IPS DF 4.7 (cell line): Measurements from ENCODE around the gene RBFOX2.
"Not testable (repeated sequence)": the region's sequence is repeated elsewhere in the genome, so short reads cannot be mapped to it uniquely, and the experiment has no call there.

Experiments
- DNase-seq: peaks from one replicate; pipeline ENCODE4 v3.0.0-alpha.2; 2013; ENCODE audit warnings: low spot score; ENCODE audit errors: extremely low read depth

RBFOX2 gene, protein sequence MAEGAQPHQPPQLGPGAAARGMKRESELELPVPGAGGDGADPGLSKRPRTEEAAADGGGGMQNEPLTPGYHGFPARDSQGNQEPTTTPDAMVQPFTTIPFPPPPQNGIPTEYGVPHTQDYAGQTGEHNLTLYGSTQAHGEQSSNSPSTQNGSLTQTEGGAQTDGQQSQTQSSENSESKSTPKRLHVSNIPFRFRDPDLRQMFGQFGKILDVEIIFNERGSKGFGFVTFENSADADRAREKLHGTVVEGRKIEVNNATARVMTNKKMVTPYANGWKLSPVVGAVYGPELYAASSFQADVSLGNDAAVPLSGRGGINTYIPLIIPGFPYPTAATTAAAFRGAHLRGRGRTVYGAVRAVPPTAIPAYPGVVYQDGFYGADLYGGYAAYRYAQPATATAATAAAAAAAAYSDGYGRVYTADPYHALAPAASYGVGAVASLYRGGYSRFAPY

DNA sequence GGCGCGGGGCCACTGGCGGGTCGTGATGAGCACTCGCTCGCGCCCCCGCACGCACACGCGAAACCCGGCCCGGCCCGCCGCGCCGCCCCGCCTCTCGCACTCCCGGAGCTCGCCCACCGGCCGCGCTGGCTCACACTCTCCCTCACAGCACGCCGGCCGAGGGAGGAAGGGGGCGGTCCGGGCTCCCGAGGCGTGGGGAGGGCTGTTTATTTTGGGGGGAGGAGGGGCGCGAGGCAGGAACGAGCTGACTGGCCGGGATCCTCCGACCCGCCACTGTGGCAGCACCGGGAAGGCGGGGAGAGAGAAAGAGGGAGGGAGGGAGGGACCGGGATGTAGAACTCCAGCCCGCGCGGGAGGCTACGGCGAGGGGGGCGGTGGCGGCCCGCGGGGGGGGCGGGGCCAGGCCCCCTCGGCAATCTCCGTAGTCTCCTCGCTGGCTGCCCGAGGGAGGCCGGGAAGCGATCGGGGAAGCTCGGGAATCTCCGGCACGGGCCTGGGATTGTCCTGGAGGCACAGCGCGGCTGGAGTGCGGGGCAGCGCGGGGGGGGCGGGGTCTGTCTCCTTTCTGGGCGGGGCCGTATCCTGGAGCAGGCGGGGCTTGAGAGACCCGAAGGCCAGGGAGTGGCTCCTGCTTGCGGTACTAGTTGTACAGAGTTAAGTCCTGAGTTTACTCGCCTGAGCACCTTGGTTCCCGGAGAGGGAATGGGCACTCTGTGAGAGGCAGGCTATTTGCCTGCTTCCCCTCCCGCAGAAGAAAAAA lies at the start of gene RBFOX2:
RBFOX2 (minus strand) TSS at position 179 of the 760 bp plus-strand sequence. CDS start 399 bp downstream, outside the sequence.
- DNase-seq: no peak

- no peak for DNase-seq
These were observed 48.6 kb upstream of the RBFOX2 start for GRCh38 chr22:36077271-36077670.

DNA sequence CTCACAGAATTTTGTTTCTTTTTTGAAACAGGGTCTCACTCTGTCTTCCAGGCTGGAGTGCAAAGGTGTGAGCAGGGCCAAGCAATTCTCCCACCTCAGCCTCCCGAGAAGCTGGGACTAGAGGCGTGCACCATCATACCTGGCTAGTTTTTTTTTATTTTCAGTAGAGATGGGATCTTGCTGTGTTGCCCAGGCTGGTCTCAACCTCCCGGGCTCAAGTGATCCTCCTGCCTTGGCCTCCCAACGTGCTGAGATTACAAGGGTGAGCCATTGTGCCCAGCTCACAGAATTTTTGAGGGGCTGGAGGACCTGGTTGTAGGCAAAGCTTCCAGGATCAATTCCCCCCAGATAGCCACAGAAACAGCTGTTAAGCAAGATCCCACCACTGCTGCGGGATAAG lies 47.1 kb upstream of the RBFOX2 start:
- DNase-seq: no peak

- DNase-seq: no peak
These were observed 46.6 kb upstream of the RBFOX2 start for GRCh38 chr22:36075230-36075629.

GRCh38 chr22:36073476-36073875 lies 44.9 kb upstream of the RBFOX2 start:
- DNase-seq: no peak

GRCh38 chr22:36070645-36071044 lies 42.0 kb upstream of the RBFOX2 start:
- DNase-seq: not testable (repeated sequence)

DNA sequence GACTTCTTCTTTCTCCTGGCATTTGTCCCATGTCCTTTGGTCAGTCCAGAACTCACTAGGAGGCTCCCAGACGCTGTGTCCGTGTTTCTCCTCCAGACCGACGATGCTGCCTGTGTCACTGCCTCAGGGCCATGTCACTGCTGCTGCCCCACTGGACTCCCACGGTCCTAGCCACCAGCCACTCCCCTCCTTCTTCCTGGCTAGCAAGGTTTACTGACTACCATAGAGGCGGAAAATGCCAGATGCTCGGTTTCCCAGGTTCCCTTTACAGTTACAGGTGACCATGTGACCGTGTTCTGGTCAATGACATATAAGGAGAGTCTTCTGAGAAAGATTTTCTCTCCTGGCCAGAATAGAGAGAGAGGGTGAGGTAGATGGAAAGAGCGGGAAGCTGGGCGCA lies 40.7 kb upstream of the RBFOX2 start:
- no peak for DNase-seq

DNA sequence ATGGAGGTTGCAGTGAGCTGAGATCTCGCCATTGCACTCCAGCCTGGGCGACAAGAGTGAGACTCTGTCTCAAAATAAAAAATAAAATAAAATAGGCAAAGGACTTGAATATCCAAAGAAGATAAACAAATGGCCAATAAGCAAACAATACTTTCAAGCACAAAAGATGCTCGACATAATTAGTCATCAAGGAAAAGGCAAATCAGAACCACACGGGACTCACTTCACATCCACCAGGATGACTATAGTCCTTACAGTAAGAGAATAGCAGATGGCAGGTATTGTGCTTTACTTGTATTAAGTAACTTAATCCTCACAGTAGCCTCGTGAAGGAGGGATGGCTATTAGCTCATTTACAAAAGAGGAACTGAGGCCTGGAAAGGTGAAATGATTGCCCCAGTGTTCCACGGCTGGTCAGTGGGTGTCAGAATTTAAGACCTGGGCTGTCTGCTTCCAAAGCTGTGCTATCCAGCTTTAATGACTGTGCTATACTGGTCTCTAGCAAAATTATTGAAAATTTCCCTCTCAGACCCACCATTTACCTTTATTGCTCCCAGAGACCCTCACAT lies 40.2 kb upstream of the RBFOX2 start:
- no peak for DNase-seq

- no peak for DNase-seq
These were observed 38.6 kb upstream of the RBFOX2 start for GRCh38 chr22:36067235-36067558.

DNA sequence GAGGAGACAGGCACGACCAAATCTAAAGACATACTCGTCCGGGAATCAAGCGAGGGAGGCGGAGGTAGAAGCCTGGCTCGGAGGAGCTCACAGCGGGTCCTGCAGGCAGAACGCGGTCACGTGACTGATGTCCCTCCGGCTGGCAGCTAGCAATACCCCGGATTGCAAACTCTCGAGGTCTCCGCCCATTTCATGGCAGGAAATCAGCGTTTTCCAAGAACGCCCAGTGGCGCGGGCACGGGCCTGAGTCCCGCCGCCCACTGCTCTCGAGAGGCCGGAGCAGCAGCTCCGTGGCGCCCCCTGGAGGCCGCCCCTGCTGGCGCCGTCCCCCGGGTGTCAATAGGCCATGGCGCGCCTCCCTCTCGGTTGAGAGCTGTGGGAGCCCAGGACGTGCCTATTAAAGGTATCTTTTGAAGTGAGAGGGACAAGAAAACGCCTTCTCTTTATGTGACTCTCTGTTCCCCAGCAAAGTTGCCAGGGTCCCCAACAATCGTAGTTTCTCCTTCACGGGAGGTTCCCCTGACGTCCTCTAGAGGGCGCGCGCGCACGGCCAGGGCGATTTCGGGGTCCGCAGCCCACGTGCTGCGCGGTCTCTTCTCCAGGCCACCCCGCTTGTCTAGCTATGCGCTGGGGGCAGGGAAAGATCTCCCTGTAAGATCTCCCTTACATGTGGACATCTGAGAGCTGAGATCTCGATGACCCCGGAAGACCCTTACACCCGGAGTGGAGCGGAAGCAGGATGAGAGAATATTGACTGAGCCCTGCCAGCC lies 37.3 kb upstream of the RBFOX2 start:
- peak; percentile 97 for DNase-seq

- no peak for DNase-seq
These were observed 36.8 kb upstream of the RBFOX2 start for GRCh38 chr22:36065462-36065774.

DNA sequence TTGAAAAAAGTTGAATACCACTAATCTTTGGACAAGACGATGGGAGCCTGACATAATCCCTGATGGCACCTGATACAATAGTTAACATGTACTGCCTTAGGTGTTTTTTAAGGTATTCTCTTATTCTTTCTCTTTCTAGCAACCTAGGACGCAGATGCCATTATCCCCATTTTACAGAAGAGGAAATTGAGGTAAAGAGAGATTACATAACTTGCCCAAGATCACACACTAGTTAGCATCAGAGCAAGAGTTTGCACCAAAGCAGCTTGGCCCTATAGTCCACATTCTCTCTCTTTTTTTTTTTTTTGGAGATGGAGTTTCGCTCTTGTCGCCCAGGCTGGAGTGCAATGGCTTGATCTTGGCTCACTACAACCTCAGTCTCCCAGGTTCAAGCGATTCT lies 35.7 kb upstream of the RBFOX2 start:
- DNase-seq: no peak

GRCh38 chr22:36056980-36057379 lies 28.4 kb upstream of the RBFOX2 start:
- DNase-seq: no peak

GRCh38 chr22:36055376-36056295 lies 27.0 kb upstream of the RBFOX2 start:
- DNase-seq: no peak

GRCh38 chr22:36054446-36054845 lies 25.8 kb upstream of the RBFOX2 start:
- not testable (repeated sequence) for DNase-seq

- no peak for DNase-seq
These were observed 24.9 kb upstream of the RBFOX2 start for GRCh38 chr22:36053242-36054147.

GRCh38 chr22:36052505-36052941 lies 23.9 kb upstream of the RBFOX2 start:
- DNase-seq: no peak

- DNase-seq: no peak
These were observed 21.0 kb upstream of the RBFOX2 start for GRCh38 chr22:36049678-36049997.

- DNase-seq: no peak
These were observed 20.5 kb upstream of the RBFOX2 start for GRCh38 chr22:36048911-36049677.
